Spinal cord (tissue), 10 donors: Measurements from ENCODE around the gene LRIG2. TPM values are rescaled to one million over a fixed set of nuclear protein-coding genes. Genes with fewer than 3 reads are reported as not detected.
A peak's percentile ranks its signal among the peaks of the same experiment; 100 is the strongest.
"Not testable (repeated sequence)": the region's sequence is repeated elsewhere in the genome, so short reads cannot be mapped to it uniquely, and the experiment has no call there.

Experiments used
- DNase-seq, 6 donors: peaks; one replicate each; pipeline versions ENCODE4 v3.0.0 to v3.0.0-alpha.2; 2013 to 2015; ENCODE audit warnings: low spot score in 6 of 6, low read depth in 4 of 6
- H3K27ac ChIP-seq: one replicate; pipeline ENCODE4 v1.5.1; 2013; ENCODE audit warnings: low read depth, low read length, control low read depth
- H3K27me3 ChIP-seq: one replicate; pipeline ENCODE4 v1.6.1; 2013; ENCODE audit warnings: low read length; ENCODE audit not compliant: control insufficient read depth, insufficient read depth
- H3K36me3 ChIP-seq: one replicate; pipeline ENCODE4 v1.6.1; 2013; ENCODE audit warnings: low read length; ENCODE audit not compliant: control insufficient read depth, insufficient read depth
- H3K4me1 ChIP-seq: one replicate; pipeline ENCODE4 v1.6.1; 2013; ENCODE audit warnings: low read length; ENCODE audit not compliant: control insufficient read depth, insufficient read depth
- H3K4me3 ChIP-seq: one replicate; pipeline ENCODE4 v1.5.1; 2013; ENCODE audit warnings: low read depth, low read length, control low read depth
- H3K9me3 ChIP-seq: one replicate; pipeline ENCODE4 v1.6.1; 2013; ENCODE audit warnings: low read length; ENCODE audit not compliant: control insufficient read depth, insufficient read depth
- WGBS: methylation state at CpG from one replicate; pipeline ENCODE4 v1.1.5; 2013; ENCODE audit warnings: missing lambda C conversion rate; ENCODE audit not compliant: insufficient coverage; 5-methylcytosine and 5-hydroxymethylcytosine counted together
- long read RNA-seq, 4 donors: transcript quantifications; one replicate each; lab custom pipeline, GENCODE V29; 2026
- polyA plus RNA-seq, 2 donors: library from polyadenylated mRNA; unstranded; fragments of 120-200 nt; gene quantifications; one replicate each; pipeline ENCODE4 v1.2.1, GENCODE V29; 2013; ENCODE audit not compliant: insufficient read length in 2 of 2
- total RNA-seq, 2 donors: library from RNA; depleted of rRNA in 1 of 2; stranded (reverse); fragments of 120-200 nt in 1 of 2; fragments of >200 nt in 1 of 2; gene quantifications; one replicate each; pipeline versions ENCODE4 v1.2.3 to v1.2.4, GENCODE V29; 2013 to 2014
- donor health status: healthy.

LRIG2 gene
- total RNA-seq (10 to 100 TPM; 19.2 to 29.8 TPM), polyA plus RNA-seq (10 to 100 TPM; 12.3 to 17.0 TPM)
- long read RNA-seq, donor 1, full-length matches to known transcripts: 3 of 3 reads
- long read RNA-seq, donor 1, partial matches to known transcripts: 0 of 3 reads
- long read RNA-seq, donor 1, other reads (novel, unspliced or antisense): 0 of 3 reads
- long read RNA-seq, donor 2: 0 reads
- long read RNA-seq, donor 3, full-length matches to known transcripts: 1 of 12 reads
- long read RNA-seq, donor 3, partial matches to known transcripts: 11 of 12 reads
- long read RNA-seq, donor 3, other reads (novel, unspliced or antisense): 0 of 12 reads
- long read RNA-seq, donor 4: 0 reads

DNA sequence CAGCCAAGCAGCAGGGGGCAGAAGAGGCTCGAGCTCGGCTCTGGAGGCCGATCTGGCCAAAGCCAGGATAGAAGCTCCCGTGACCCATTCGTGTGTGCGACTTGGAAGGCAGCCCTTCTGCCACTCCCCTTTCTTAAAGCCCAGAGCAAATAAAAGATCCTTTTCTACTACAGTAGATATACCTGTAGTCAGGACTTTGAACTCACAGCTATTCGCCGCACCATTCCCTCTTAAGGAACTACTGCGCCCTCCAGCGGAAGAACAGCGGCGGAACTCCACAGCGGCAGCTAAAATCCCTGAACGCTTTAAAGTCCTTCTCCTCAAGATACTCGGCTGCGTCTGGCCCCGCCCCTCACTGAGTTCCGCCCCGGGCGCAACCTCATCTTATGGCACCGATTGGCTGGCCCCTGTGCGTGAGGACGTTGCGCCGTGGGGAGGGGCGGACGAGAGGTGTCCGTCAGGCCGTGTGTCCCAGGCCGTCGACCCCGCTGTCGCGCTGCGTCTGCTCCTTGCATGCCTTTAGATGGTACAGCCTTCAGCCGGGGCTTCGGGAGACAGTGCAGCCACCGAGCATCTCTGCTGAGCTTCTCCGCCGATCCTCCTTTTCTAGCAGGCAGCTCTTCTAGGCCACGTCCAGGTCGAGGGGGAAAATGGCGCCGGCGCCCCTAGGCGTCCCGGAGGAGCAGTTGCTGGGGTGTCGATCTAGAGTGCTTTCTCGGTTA lies at the start of gene LRIG2:
Gene LRIG2, plus strand, starts transcription at position 442 of the 722 bp plus-strand sequence. Its CDS starts 209 bp downstream, at position 651.
- Histone ChIP-seq H3K27me3 (no peaks in the 10 kb centered on the region), H3K36me3 (no peaks in the 10 kb centered on the region), H3K4me3 (peak within 1 kb of the TSS; percentile 71), H3K4me1 (peaks cover 9% of the 10 kb centered on the region), H3K9me3 (no peaks in the 10 kb centered on the region), H3K27ac (peak within 1 kb of the TSS; percentile 87)
- under 1% methylated on average over 49 of the region's 49 CpGs for WGBS
- peak; percentile 95 to 99 (median 97) for DNase-seq

DNA sequence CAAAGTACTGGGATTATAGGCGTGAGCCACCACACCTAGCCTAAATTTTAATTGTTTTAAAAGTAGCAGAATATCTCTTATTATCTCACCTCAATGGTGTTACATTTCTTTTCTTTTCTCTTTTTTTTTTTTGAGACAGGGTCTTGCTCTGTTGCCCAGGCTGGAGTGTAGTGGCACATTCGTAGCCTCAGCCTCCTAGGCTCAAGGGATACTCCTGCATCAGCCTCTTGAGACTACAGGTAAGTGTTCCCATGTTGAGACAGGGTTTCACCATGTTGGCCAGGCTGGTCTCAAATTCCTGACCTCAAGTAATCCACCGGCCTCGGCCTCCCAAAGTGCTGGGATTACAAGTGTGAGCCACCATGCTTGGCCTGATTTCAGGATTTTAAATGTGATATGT lies 49.7 kb upstream of the LRIG2 start:
- not testable (repeated sequence) for H3K4me3 ChIP-seq, DNase-seq
- WGBS: 88% methylated on average over 1 of the region's 4 CpGs

DNA sequence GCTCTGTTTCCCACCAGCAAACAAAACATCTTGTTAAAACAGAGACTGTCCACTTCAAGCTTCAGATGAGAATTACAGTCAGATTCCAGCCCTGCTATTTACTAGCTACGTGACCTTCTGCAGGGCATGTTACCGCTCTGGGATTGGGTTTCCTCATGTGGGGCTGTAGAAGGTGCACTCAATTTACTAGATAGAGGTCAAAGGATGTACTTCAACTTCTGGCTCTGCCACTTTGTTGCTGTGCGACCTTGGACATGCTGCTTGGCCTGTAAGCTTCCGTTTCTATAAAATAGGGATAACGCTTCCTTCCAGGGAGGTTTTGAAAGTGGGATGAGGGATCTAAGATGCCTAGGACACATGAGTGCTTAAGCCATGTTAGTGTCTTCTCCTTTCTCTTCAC lies 46.0 kb upstream of the LRIG2 start:
- Histone ChIP-seq H3K9me3 (no peaks in the 10 kb centered on the region), H3K27me3 (no peaks in the 10 kb centered on the region), H3K27ac (no peak overlapping the region), H3K4me3 (no peak overlapping the region), H3K36me3 (no peaks in the 10 kb centered on the region), H3K4me1 (no peaks in the 10 kb centered on the region)
- 83% methylated on average over 1 of the region's 5 CpGs for WGBS
- DNase-seq: no peak

More for the DNA sequence above, 49.7 kb upstream of the LRIG2 start:
- H3K9me3 ChIP-seq, H3K27ac ChIP-seq, H3K27me3 ChIP-seq, H3K4me1 ChIP-seq, H3K36me3 ChIP-seq: not testable (repeated sequence)

GRCh38 chr1:113027449-113027848 lies 45.5 kb upstream of the LRIG2 start:
- Histone ChIP-seq H3K4me1 (no peaks in the 10 kb centered on the region), H3K27ac (no peak overlapping the region), H3K36me3 (no peaks in the 10 kb centered on the region), H3K9me3 (no peaks in the 10 kb centered on the region), H3K4me3 (no peak overlapping the region), H3K27me3 (no peaks in the 10 kb centered on the region)
- DNase-seq: no peak

GRCh38 chr1:113029822-113030221 lies 43.2 kb upstream of the LRIG2 start:
- H3K27me3 ChIP-seq: no peaks in the 10 kb centered on the region
- no peak overlapping the region for H3K27ac ChIP-seq
- no peak for DNase-seq
- H3K36me3 ChIP-seq: no peaks in the 10 kb centered on the region
- no CpG with 5 or more reads among the region's 1 CpG for WGBS
- H3K9me3 ChIP-seq: no peaks in the 10 kb centered on the region
- no peak overlapping the region for H3K4me3 ChIP-seq
- no peaks in the 10 kb centered on the region for H3K4me1 ChIP-seq

DNA sequence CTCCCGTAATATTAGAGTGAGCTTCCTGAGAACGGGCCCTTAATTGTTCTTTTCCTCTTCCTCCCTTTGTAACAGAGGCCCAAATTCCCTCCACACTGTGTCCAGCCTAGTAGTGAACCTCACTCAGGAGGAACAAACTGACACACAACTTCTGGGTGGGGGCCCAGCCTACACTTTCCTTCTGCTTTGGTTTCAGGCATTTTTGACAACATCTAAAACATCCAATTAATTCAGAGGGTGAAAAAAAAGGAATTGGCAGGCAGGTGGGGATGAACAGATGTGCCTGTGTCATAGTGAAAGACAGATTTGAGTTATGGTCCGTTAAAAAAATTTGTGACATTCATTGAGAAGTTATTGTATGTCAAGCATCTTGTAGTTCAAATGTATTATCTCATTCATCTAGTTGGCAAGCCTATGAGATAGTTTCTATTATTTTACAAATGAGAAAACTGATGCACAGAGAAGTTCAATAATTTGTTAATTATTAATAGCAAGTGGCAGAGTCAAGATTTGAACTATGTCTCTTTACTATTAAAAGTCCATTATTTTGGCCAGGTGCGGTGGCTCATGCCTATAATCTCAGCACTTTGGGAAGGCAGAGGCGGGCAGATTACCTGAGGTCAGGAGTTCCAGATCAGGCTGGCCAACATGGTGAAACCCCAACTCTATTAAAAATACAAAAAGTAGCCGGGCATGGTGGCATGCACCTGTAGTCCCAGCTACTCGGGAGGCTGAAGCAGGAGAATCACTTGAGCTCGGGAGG lies 41.6 kb upstream of the LRIG2 start:
- H3K27me3 ChIP-seq: no peaks in the 10 kb centered on the region
- H3K36me3 ChIP-seq: no peaks in the 10 kb centered on the region
- no peak overlapping the region for H3K4me3 ChIP-seq
- no peaks in the 10 kb centered on the region for H3K4me1 ChIP-seq
- H3K27ac ChIP-seq: no peak overlapping the region
- H3K9me3 ChIP-seq: no peaks in the 10 kb centered on the region
- WGBS: 89% methylated on average over 6 of the region's 8 CpGs
- no peak for DNase-seq

GRCh38 chr1:113035086-113035485 lies 37.9 kb upstream of the LRIG2 start:
- Histone ChIP-seq H3K4me3 (no peak overlapping the region), H3K36me3 (no peaks in the 10 kb centered on the region), H3K27ac (no peak overlapping the region), H3K4me1 (no peaks in the 10 kb centered on the region), H3K9me3 (no peaks in the 10 kb centered on the region), H3K27me3 (no peaks in the 10 kb centered on the region)
- 100% methylated on average over 1 of the region's 5 CpGs for WGBS
- no peak for DNase-seq

DNA sequence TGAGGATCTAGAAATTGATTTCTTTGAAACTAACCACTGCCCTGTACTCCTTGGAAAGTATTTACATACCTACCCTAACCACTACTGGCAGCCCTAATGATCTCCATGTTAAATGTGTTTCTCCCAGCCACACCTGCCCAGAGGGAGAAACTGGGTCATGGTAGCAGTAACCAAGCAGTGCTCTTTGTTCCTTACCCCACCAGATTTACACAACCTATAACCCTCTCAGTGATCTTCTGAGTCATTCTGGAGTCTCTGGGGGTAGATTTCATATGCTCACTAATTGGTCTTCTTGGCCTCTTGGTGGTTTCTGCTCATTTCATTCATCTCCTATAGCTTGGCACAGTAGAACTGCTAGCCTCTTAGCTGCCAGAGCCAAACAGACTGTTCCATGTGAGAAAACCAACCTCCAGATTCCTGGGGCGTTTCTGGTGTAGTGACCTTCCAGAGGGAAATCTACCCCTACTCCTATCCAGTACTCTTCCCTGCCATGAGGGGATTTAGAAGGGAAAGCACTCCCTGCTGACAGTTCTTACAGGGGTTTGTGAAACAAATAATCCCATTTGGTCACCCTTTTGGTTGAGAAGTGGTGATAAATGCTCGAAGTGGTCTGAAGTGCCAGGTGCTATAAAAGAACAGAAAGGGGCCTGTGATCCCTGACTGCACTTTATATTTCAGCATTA lies 36.2 kb upstream of the LRIG2 start:
- H3K27me3 ChIP-seq: no peaks in the 10 kb centered on the region
- no CpG with 5 or more reads among the region's 2 CpGs for WGBS
- DNase-seq: no peak

GRCh38 chr1:113040041-113040440 lies 33.0 kb upstream of the LRIG2 start:
- Histone ChIP-seq H3K4me1 (peaks cover 18% of the 10 kb centered on the region), H3K9me3 (no peaks in the 10 kb centered on the region), H3K27ac (no peak overlapping the region), H3K36me3 (no peaks in the 10 kb centered on the region), H3K27me3 (no peaks in the 10 kb centered on the region), H3K4me3 (no peak overlapping the region)
- DNase-seq: peak in 1 of 6 donors; percentile 17
- WGBS: 86% methylated on average over 1 of the region's 2 CpGs

More for the DNA sequence above, 36.2 kb upstream of the LRIG2 start:
- Histone ChIP-seq H3K36me3 (no peaks in the 10 kb centered on the region), H3K27ac (no peak overlapping the region), H3K9me3 (no peaks in the 10 kb centered on the region), H3K4me1 (peaks cover 2% of the 10 kb centered on the region), H3K4me3 (no peak overlapping the region)
